Skin epidermis (tissue), 12 donors: ENCODE data around the gene SHC2.
"Not testable (repeated sequence)": the region's sequence is repeated elsewhere in the genome, so short reads cannot be mapped to it uniquely, and the experiment has no call there.

ENCODE experiments used
- H3K27ac ChIP-seq, 21 experiments: fragments of 200-600 bp; sonication (generic) in 11 of 21; one replicate each; pipeline ENCODE4 v1.5.0; 2020; ENCODE audit warnings: mild to moderate bottlenecking in 3 of 21, inconsistent platforms in 2 of 21, moderate library complexity in 2 of 21
- H3K4me3 ChIP-seq, 7 experiments: fragments of 200-600 bp; sonication (generic) in 2 of 7; one replicate each; pipeline ENCODE4 v1.5.0; 2020; ENCODE audit warnings: inconsistent platforms in 2 of 7, mild to moderate bottlenecking in 2 of 7, moderate library complexity in 1 of 7

The SHC2 gene

GRCh38 chr19:455851-456546, 4.8 kb downstream of the SHC2 start:
- no peak overlapping the region for H3K27ac ChIP-seq
- H3K4me3 ChIP-seq = no peak overlapping the region

GRCh38 chr19:455031-455705, 5.7 kb downstream of the SHC2 start:
- no peak overlapping the region for H3K4me3 ChIP-seq
- H3K27ac ChIP-seq = no peak overlapping the region

- H3K4me3 ChIP-seq = no peak overlapping the region
- no peak overlapping the region for H3K27ac ChIP-seq
These were observed 7.2 kb downstream of the SHC2 start for GRCh38 chr19:453606-454005.

- H3K4me3 ChIP-seq = no peak overlapping the region
These were observed 8.0 kb downstream of the SHC2 start for GRCh38 chr19:452829-453228.

GRCh38 chr19:450912-451481, 9.8 kb downstream of the SHC2 start:
- not testable (repeated sequence) for H3K4me3 ChIP-seq, H3K27ac ChIP-seq

More at GRCh38 chr19:452829-453228, 8.0 kb downstream of the SHC2 start:
- no peak overlapping the region for H3K27ac ChIP-seq

GRCh38 chr19:449916-450315, 10.9 kb downstream of the SHC2 start:
- no peak overlapping the region for H3K27ac ChIP-seq
- no peak overlapping the region for H3K4me3 ChIP-seq

GRCh38 chr19:447816-448560, 12.8 kb downstream of the SHC2 start:
- H3K4me3 ChIP-seq = no peak overlapping the region
- H3K27ac ChIP-seq = no peak overlapping the region

- H3K4me3 ChIP-seq = no peak overlapping the region
- no peak overlapping the region for H3K27ac ChIP-seq
These were observed 13.8 kb downstream of the SHC2 start for GRCh38 chr19:447064-447426.

GRCh38 chr19:444677-445210, 16.1 kb downstream of the SHC2 start:
- Histone ChIP-seq H3K4me3 (no peak overlapping the region), H3K27ac (no peak overlapping the region)

GRCh38 chr19:443005-443404, 17.8 kb downstream of the SHC2 start:
- no peak overlapping the region for H3K4me3 ChIP-seq

GRCh38 chr19:442085-442484, 18.7 kb downstream of the SHC2 start:
- no peak overlapping the region for H3K4me3 ChIP-seq
- H3K27ac ChIP-seq = no peak overlapping the region

More at GRCh38 chr19:443005-443404, 17.8 kb downstream of the SHC2 start:
- H3K27ac ChIP-seq = no peak overlapping the region

GRCh38 chr19:441213-441836, 19.5 kb downstream of the SHC2 start:
- no peak overlapping the region for H3K27ac ChIP-seq
- H3K4me3 ChIP-seq = no peak overlapping the region

- no peak overlapping the region for H3K4me3 ChIP-seq
- no peak overlapping the region for H3K27ac ChIP-seq
These were observed 20.2 kb downstream of the SHC2 start for GRCh38 chr19:440391-441212.

GRCh38 chr19:439167-439900, 21.5 kb downstream of the SHC2 start:
- Histone ChIP-seq H3K4me3 (no peak overlapping the region), H3K27ac (no peak overlapping the region)

- no peak overlapping the region for H3K4me3 ChIP-seq
- H3K27ac ChIP-seq = no peak overlapping the region
These were observed 22.3 kb downstream of the SHC2 start for GRCh38 chr19:438416-438958.

GRCh38 chr19:437041-437440, 23.8 kb downstream of the SHC2 start:
- H3K27ac ChIP-seq = no peak overlapping the region

GRCh38 chr19:436413-436950, 24.4 kb downstream of the SHC2 start:
- Histone ChIP-seq H3K4me3 (no peak overlapping the region), H3K27ac (no peak overlapping the region)

More at GRCh38 chr19:437041-437440, 23.8 kb downstream of the SHC2 start:
- H3K4me3 ChIP-seq = no peak overlapping the region
